ENCODE measurements around the gene PLEKHA7. TPM values are rescaled to one million over a fixed set of nuclear protein-coding genes. Genes with fewer than 3 reads are reported as not detected.
"Not testable (repeated sequence)": the region's sequence is repeated elsewhere in the genome, so short reads cannot be mapped to it uniquely, and the experiment has no call there.

PLEKHA7 gene
- total RNA-seq = 1 to 10 TPM; 2.3 to 3.4 TPM

GRCh38 chr11:17014321-17014832, at the start of gene PLEKHA7:
Gene PLEKHA7 (minus strand): TSS chr11:17014414. CDS start chr11:17014401, 13 bp downstream.
- CTCF ChIA-PET = interaction anchor here (0.8 kb wide), 1 partner anchor 13 kb away, joined by 3 read pairs; no protein-coding TSS in a partner anchor
- peaks cover 27% of the 10 kb centered on the region for H3K27me3 Mint-ChIP-seq
- POLR2A ChIA-PET = no interaction called here

GRCh38 chr11:17063171-17064002, 49.2 kb upstream of the PLEKHA7 start:
- peak; percentile 55 for DNase-seq
- H3K4me1 Mint-ChIP-seq = no peaks in the 10 kb centered on the region
- H3K27me3 Mint-ChIP-seq = no peaks in the 10 kb centered on the region
- H3K4me3 Mint-ChIP-seq = no peak overlapping the region
- ChIA-PET CTCF (interaction anchor here (0.6 to 3.4 kb wide), 16 partner anchors 13 to 761 kb away, joined by 3 to 24 read pairs (median 5); partner anchors contain the start of gene RPS13), POLR2A (interaction anchor here (1.1 kb wide), 1 partner anchor 12 kb away, joined by 3 read pairs; no protein-coding TSS in a partner anchor)
- H3K27ac Mint-ChIP-seq = no peak overlapping the region
- H3K36me3 Mint-ChIP-seq (ENCODE audit: low read depth) = no peaks in the 10 kb centered on the region
- H3K9me3 Mint-ChIP-seq = no peaks in the 10 kb centered on the region

More at GRCh38 chr11:17014321-17014832, at the start of gene PLEKHA7:
- no peak within 1 kb of the TSS for H3K27ac Mint-ChIP-seq
- peaks cover 2% of the 10 kb centered on the region for H3K36me3 Mint-ChIP-seq (ENCODE audit: low read depth)
- H3K9me3 Mint-ChIP-seq = no peaks in the 10 kb centered on the region
- no peak for DNase-seq
- H3K4me1 Mint-ChIP-seq = peaks cover 9% of the 10 kb centered on the region
- H3K4me3 Mint-ChIP-seq = peak within 1 kb of the TSS; percentile 78

- H3K9me3 Mint-ChIP-seq; H3K4me3 Mint-ChIP-seq; H3K27ac Mint-ChIP-seq; H3K4me1 Mint-ChIP-seq; H3K27me3 Mint-ChIP-seq; H3K36me3 Mint-ChIP-seq (ENCODE audit: low read depth); POLR2A ChIA-PET; CTCF ChIA-PET; DNase-seq: not testable (repeated sequence)
These were observed 36.9 kb upstream of the PLEKHA7 start for GRCh38 chr11:17051146-17051545.

- H3K9me3 Mint-ChIP-seq; H3K27me3 Mint-ChIP-seq; H3K36me3 Mint-ChIP-seq (ENCODE audit: low read depth); CTCF ChIA-PET; H3K27ac Mint-ChIP-seq; H3K4me1 Mint-ChIP-seq; DNase-seq; POLR2A ChIA-PET; H3K4me3 Mint-ChIP-seq: not testable (repeated sequence)
These were observed 34.3 kb upstream of the PLEKHA7 start for GRCh38 chr11:17048491-17048890.

- Mint-ChIP-seq H3K9me3 (no peaks in the 10 kb centered on the region), H3K27me3 (no peaks in the 10 kb centered on the region), H3K4me1 (no peaks in the 10 kb centered on the region), H3K27ac (no peak overlapping the region), H3K4me3 (no peak overlapping the region), H3K36me3 (ENCODE audit: low read depth) (no peaks in the 10 kb centered on the region)
- ChIA-PET POLR2A (no interaction called here), CTCF (no interaction called here)
- DNase-seq = no peak
These were observed 32.5 kb upstream of the PLEKHA7 start for GRCh38 chr11:17046690-17047089.

GRCh38 chr11:17036666-17037658, 22.7 kb upstream of the PLEKHA7 start:
- H3K9me3 Mint-ChIP-seq = no peaks in the 10 kb centered on the region
- POLR2A ChIA-PET = no interaction called here
- H3K36me3 Mint-ChIP-seq (ENCODE audit: low read depth) = no peaks in the 10 kb centered on the region
- H3K27ac Mint-ChIP-seq = no peak overlapping the region
- CTCF ChIA-PET = no interaction called here
- H3K4me1 Mint-ChIP-seq = no peaks in the 10 kb centered on the region
- peaks cover 1% of the 10 kb centered on the region for H3K27me3 Mint-ChIP-seq
- no peak overlapping the region for H3K4me3 Mint-ChIP-seq
- DNase-seq = no peak

- H3K36me3 Mint-ChIP-seq (ENCODE audit: low read depth); DNase-seq; CTCF ChIA-PET; H3K27me3 Mint-ChIP-seq; H3K27ac Mint-ChIP-seq; H3K4me3 Mint-ChIP-seq; H3K4me1 Mint-ChIP-seq; H3K9me3 Mint-ChIP-seq; POLR2A ChIA-PET: not testable (repeated sequence)
These were observed 19.8 kb upstream of the PLEKHA7 start for GRCh38 chr11:17034027-17034426.

- no peaks in the 10 kb centered on the region for H3K9me3 Mint-ChIP-seq
- no peaks in the 10 kb centered on the region for H3K36me3 Mint-ChIP-seq (ENCODE audit: low read depth)
- peaks cover 1% of the 10 kb centered on the region for H3K27me3 Mint-ChIP-seq
- ChIA-PET POLR2A (no interaction called here), CTCF (no interaction called here)
- no peak overlapping the region for H3K27ac Mint-ChIP-seq
- no peak for DNase-seq
- no peak overlapping the region for H3K4me3 Mint-ChIP-seq
- no peaks in the 10 kb centered on the region for H3K4me1 Mint-ChIP-seq
These were observed 12.4 kb upstream of the PLEKHA7 start for GRCh38 chr11:17026487-17027082.

- no peaks in the 10 kb centered on the region for H3K36me3 Mint-ChIP-seq (ENCODE audit: low read depth)
- ChIA-PET POLR2A (no interaction called here), CTCF (no interaction called here)
- no peak overlapping the region for H3K27ac Mint-ChIP-seq
- no peaks in the 10 kb centered on the region for H3K9me3 Mint-ChIP-seq
- H3K27me3 Mint-ChIP-seq = peaks cover 1% of the 10 kb centered on the region
- H3K4me1 Mint-ChIP-seq = no peaks in the 10 kb centered on the region
- no peak for DNase-seq
- H3K4me3 Mint-ChIP-seq = no peak overlapping the region
These were observed 10.7 kb upstream of the PLEKHA7 start for GRCh38 chr11:17024924-17025323.

- Mint-ChIP-seq H3K27ac (no peak overlapping the region), H3K4me3 (no peak overlapping the region), H3K4me1 (no peaks in the 10 kb centered on the region), H3K36me3 (ENCODE audit: low read depth) (no peaks in the 10 kb centered on the region), H3K27me3 (peaks cover 8% of the 10 kb centered on the region), H3K9me3 (no peaks in the 10 kb centered on the region)
- CTCF ChIA-PET = no interaction called here
- POLR2A ChIA-PET = no interaction called here
- no peak for DNase-seq
These were observed 7.3 kb upstream of the PLEKHA7 start for GRCh38 chr11:17021511-17021910.

- H3K9me3 Mint-ChIP-seq = no peaks in the 10 kb centered on the region
- no peaks in the 10 kb centered on the region for H3K36me3 Mint-ChIP-seq (ENCODE audit: low read depth)
- DNase-seq = no peak
- ChIA-PET POLR2A (no interaction called here), CTCF (no interaction called here)
- H3K27me3 Mint-ChIP-seq = peaks cover 13% of the 10 kb centered on the region
- H3K4me1 Mint-ChIP-seq = no peaks in the 10 kb centered on the region
- no peak overlapping the region for H3K27ac Mint-ChIP-seq
- no peak overlapping the region for H3K4me3 Mint-ChIP-seq
These were observed 6.6 kb upstream of the PLEKHA7 start for GRCh38 chr11:17020831-17021230.

- H3K4me1 Mint-ChIP-seq = peaks cover 7% of the 10 kb centered on the region
- ChIA-PET CTCF (no interaction called here), POLR2A (no interaction called here)
- H3K4me3 Mint-ChIP-seq = no peak overlapping the region
- peaks cover 23% of the 10 kb centered on the region for H3K27me3 Mint-ChIP-seq
- no peaks in the 10 kb centered on the region for H3K9me3 Mint-ChIP-seq
- DNase-seq = no peak
- peaks cover 2% of the 10 kb centered on the region for H3K36me3 Mint-ChIP-seq (ENCODE audit: low read depth)
- no peak overlapping the region for H3K27ac Mint-ChIP-seq
These were observed 5.0 kb upstream of the PLEKHA7 start for GRCh38 chr11:17019232-17019631.

GRCh38 chr11:17015627-17016126, 1.5 kb upstream of the PLEKHA7 start:
- no peak for DNase-seq
- CTCF ChIA-PET = no interaction called here
- POLR2A ChIA-PET = no interaction called here
- Mint-ChIP-seq H3K4me1 (peaks cover 9% of the 10 kb centered on the region), H3K27ac (no peak overlapping the region), H3K4me3 (no peak overlapping the region), H3K27me3 (peaks cover 27% of the 10 kb centered on the region), H3K9me3 (no peaks in the 10 kb centered on the region), H3K36me3 (ENCODE audit: low read depth) (peaks cover 2% of the 10 kb centered on the region)
